CD8-positive, alpha-beta memory T cell (primary cell): ENCODE measurements around the gene RNF213. TPM values are rescaled to one million over a fixed set of nuclear protein-coding genes. Genes with fewer than 3 reads are reported as not detected.
A peak's percentile ranks its signal among the peaks of the same experiment; 100 is the strongest.

Experiments
- CTCF ChIA-PET: fragments of 350-600 bp; sonication (Branson Sonifier 250); formaldehyde crosslinking; loops from one replicate; lab custom pipeline; 2021; ENCODE audit warnings: antibody characterized with exemption; lab: Charles Lee
- POLR2A ChIA-PET: fragments of 350-600 bp; sonication (Branson Sonifier 250); formaldehyde crosslinking; loops from one replicate; lab custom pipeline; 2021; ENCODE audit warnings: antibody characterized with exemption; lab: Charles Lee
- DNase-seq, 5 donors: peaks; one replicate each; pipeline versions ENCODE4 v3.0.0 to v3.0.0-alpha.2; 2020 to 2022; ENCODE audit warnings: mixed read lengths in 1 of 5
- H3K27ac ChIP-seq: one replicate; pipeline ENCODE4 v1.7.0; 2013; ENCODE audit warnings: low read depth, mild to moderate bottlenecking, low read length, moderate library complexity
- H3K27me3 ChIP-seq: 2 replicates; pipeline ENCODE4 v1.7.0; 2013; ENCODE audit warnings: low read length, mild to moderate bottlenecking; ENCODE audit not compliant: insufficient read depth, poor library complexity, severe bottlenecking
- H3K36me3 ChIP-seq: 2 replicates; pipeline ENCODE4 v1.7.0; 2013; ENCODE audit warnings: mild to moderate bottlenecking, low read length, moderate library complexity; ENCODE audit not compliant: insufficient read depth
- H3K4me1 ChIP-seq: 2 replicates; pipeline ENCODE4 v1.7.0; 2013; ENCODE audit warnings: mild to moderate bottlenecking, low read length, moderate library complexity; ENCODE audit not compliant: insufficient read depth
- H3K4me3 ChIP-seq: 2 replicates; pipeline ENCODE4 v1.7.0; 2013; ENCODE audit warnings: mild to moderate bottlenecking, low read length
- H3K9me3 ChIP-seq: 2 replicates; pipeline ENCODE4 v1.7.0; 2013; ENCODE audit warnings: mild to moderate bottlenecking, low read length
- H3K27ac Mint-ChIP-seq, 8 donors: one replicate each; pipeline ENCODE4 v1.8.0; 2020 to 2021; ENCODE audit warnings: mixed read lengths in 8 of 8, mild to moderate bottlenecking in 6 of 8, inconsistent platforms in 3 of 8, moderate library complexity in 3 of 8
- H3K27me3 Mint-ChIP-seq, 2 donors: one replicate each; pipeline ENCODE4 v1.8.0; 2020 to 2021; ENCODE audit warnings: mixed read lengths in 2 of 2, mild to moderate bottlenecking in 1 of 2, moderate library complexity in 1 of 2
- H3K36me3 Mint-ChIP-seq, 3 donors: one replicate each; pipeline ENCODE4 v1.8.0; 2020 to 2021; ENCODE audit warnings: mixed read lengths in 3 of 3, inconsistent platforms in 1 of 3, mild to moderate bottlenecking in 1 of 3
- H3K4me1 Mint-ChIP-seq, 3 donors: one replicate each; pipeline ENCODE4 v1.8.0; 2020 to 2021; ENCODE audit warnings: mixed read lengths in 3 of 3, inconsistent platforms in 1 of 3, mild to moderate bottlenecking in 1 of 3
- H3K4me3 Mint-ChIP-seq, 7 donors: one replicate each; pipeline ENCODE4 v1.8.0; 2020 to 2021; ENCODE audit warnings: mixed read lengths in 7 of 7, mild to moderate bottlenecking in 6 of 7, moderate library complexity in 4 of 7, inconsistent platforms in 2 of 7
- H3K9me3 Mint-ChIP-seq, 5 donors: one replicate each; pipeline ENCODE4 v1.8.0; 2020 to 2022; ENCODE audit warnings: mixed read lengths in 5 of 5, mild to moderate bottlenecking in 3 of 5, moderate library complexity in 2 of 5, inconsistent platforms in 1 of 5
- polyA plus RNA-seq: library from polyadenylated mRNA; unstranded; fragments of 300-500 nt; fragmentation: Illumina TruSeq; gene quantifications from one replicate; pipeline ENCODE4 v1.2.3, GENCODE V29; 2021
- total RNA-seq, 2 experiments: library from RNA; stranded (reverse); gene quantifications; one replicate each; pipeline ENCODE4 v1.2.3, GENCODE V29; 2021

Gene RNF213
- total and polyA plus RNA-seq, 3 experiments from 2014 or later, result 75.7 to 185 (median 184) TPM

- Histone ChIP-seq H3K27me3 (no peaks in the 10 kb centered on the region), H3K4me3 (no peak overlapping the region), H3K4me1 (no peaks in the 10 kb centered on the region), H3K27ac (no peak overlapping the region), H3K36me3 (peaks cover 96% of the 10 kb centered on the region), H3K9me3 (no peaks in the 10 kb centered on the region)
- Mint-ChIP-seq H3K4me1 (no peaks in the 10 kb centered on the region), H3K9me3 (no peaks in the 10 kb centered on the region), H3K4me3 (no peak overlapping the region), H3K36me3 (peaks cover 21 to 99% (median 42%) of the 10 kb centered on the region in 3 donors), H3K27ac (peak overlapping the region in 5 of 8 donors; percentile 35 to 77 (median 56)), H3K27me3 (peaks cover 0 to 1% of the 10 kb centered on the region in 2 donors)
- DNase-seq, result no peak
- POLR2A ChIA-PET, result interaction anchor here (0.6 kb wide), 1 partner anchor 119 kb away, joined by 7 read pairs; no protein-coding TSS in a partner anchor
- CTCF ChIA-PET, result interaction anchor here (1.0 kb wide), 1 partner anchor 17 kb away, joined by 3 read pairs; no protein-coding TSS in a partner anchor
These were observed 123.7 kb downstream of the RNF213 start for GRCh38 chr17:80384078-80384960.

- H3K27me3 ChIP-seq, result no peaks in the 10 kb centered on the region
- ChIA-PET POLR2A (interaction anchor here (0.6 kb wide), 1 partner anchor 120 kb away, joined by 7 read pairs; no protein-coding TSS in a partner anchor), CTCF (no interaction called here)
- no peak overlapping the region for H3K27ac ChIP-seq
- H3K4me1 ChIP-seq, result no peaks in the 10 kb centered on the region
- peaks cover 17 to 99% (median 43%) of the 10 kb centered on the region in 3 donors for H3K36me3 Mint-ChIP-seq
- no peak overlapping the region for H3K4me3 Mint-ChIP-seq
- no peaks in the 10 kb centered on the region for H3K9me3 ChIP-seq
- no peak for DNase-seq
- peaks cover 96% of the 10 kb centered on the region for H3K36me3 ChIP-seq
- peaks cover 0 to 1% of the 10 kb centered on the region in 2 donors for H3K27me3 Mint-ChIP-seq
- peak overlapping the region in 2 of 8 donors; percentile 46 to 56 for H3K27ac Mint-ChIP-seq
- no peak overlapping the region for H3K4me3 ChIP-seq
- H3K9me3 Mint-ChIP-seq, result no peaks in the 10 kb centered on the region
- peaks cover 0 to 1% (median 0%) of the 10 kb centered on the region in 3 donors for H3K4me1 Mint-ChIP-seq
These were observed 124.4 kb downstream of the RNF213 start for GRCh38 chr17:80385046-80385445.

GRCh38 chr17:80386341-80386740 is 125.7 kb downstream of the RNF213 start:
- H3K4me1 ChIP-seq, result no peaks in the 10 kb centered on the region
- no peak overlapping the region for H3K4me3 Mint-ChIP-seq
- H3K27me3 Mint-ChIP-seq, result no peaks in the 10 kb centered on the region
- no peaks in the 10 kb centered on the region for H3K9me3 Mint-ChIP-seq
- peak overlapping the region in 3 of 8 donors; percentile 48 to 84 (median 60) for H3K27ac Mint-ChIP-seq
- CTCF ChIA-PET, result no interaction called here
- no peaks in the 10 kb centered on the region for H3K9me3 ChIP-seq
- H3K36me3 ChIP-seq, result peaks cover 94% of the 10 kb centered on the region
- H3K27ac ChIP-seq, result no peak overlapping the region
- H3K4me3 ChIP-seq, result no peak overlapping the region
- no peak for DNase-seq
- H3K27me3 ChIP-seq, result no peaks in the 10 kb centered on the region
- peaks cover 0 to 1% (median 0%) of the 10 kb centered on the region in 3 donors for H3K4me1 Mint-ChIP-seq
- POLR2A ChIA-PET, result no interaction called here
- H3K36me3 Mint-ChIP-seq, result peaks cover 17 to 98% (median 43%) of the 10 kb centered on the region in 3 donors

GRCh38 chr17:80387071-80387470 is 126.4 kb downstream of the RNF213 start:
- peak overlapping the region in 2 of 8 donors; percentile 35 to 48 for H3K27ac Mint-ChIP-seq
- Histone ChIP-seq H3K4me1 (no peaks in the 10 kb centered on the region), H3K4me3 (no peak overlapping the region), H3K27me3 (no peaks in the 10 kb centered on the region), H3K36me3 (peaks cover 94% of the 10 kb centered on the region), H3K27ac (no peak overlapping the region), H3K9me3 (no peaks in the 10 kb centered on the region)
- H3K9me3 Mint-ChIP-seq, result no peaks in the 10 kb centered on the region
- H3K4me3 Mint-ChIP-seq, result peak overlapping the region in 1 of 7 donors; percentile 6
- peaks cover 0 to 3% (median 0%) of the 10 kb centered on the region in 3 donors for H3K4me1 Mint-ChIP-seq
- no peak for DNase-seq
- no peaks in the 10 kb centered on the region for H3K27me3 Mint-ChIP-seq
- ChIA-PET POLR2A (no interaction called here), CTCF (no interaction called here)
- peaks cover 17 to 97% (median 45%) of the 10 kb centered on the region in 3 donors for H3K36me3 Mint-ChIP-seq

- peaks cover 13 to 97% (median 40%) of the 10 kb centered on the region in 3 donors for H3K36me3 Mint-ChIP-seq
- POLR2A ChIA-PET, result no interaction called here
These were observed 127.5 kb downstream of the RNF213 start for GRCh38 chr17:80388175-80388574.

GRCh38 chr17:80388601-80389000 is 127.9 kb downstream of the RNF213 start:
- no peaks in the 10 kb centered on the region for H3K9me3 ChIP-seq
- peaks cover 8 to 97% (median 35%) of the 10 kb centered on the region in 3 donors for H3K36me3 Mint-ChIP-seq
- ChIA-PET POLR2A (no interaction called here), CTCF (no interaction called here)
- peaks cover 95% of the 10 kb centered on the region for H3K36me3 ChIP-seq
- no peaks in the 10 kb centered on the region for H3K27me3 ChIP-seq
- H3K4me3 Mint-ChIP-seq, result no peak overlapping the region
- no peaks in the 10 kb centered on the region for H3K27me3 Mint-ChIP-seq
- no peaks in the 10 kb centered on the region for H3K9me3 Mint-ChIP-seq
- DNase-seq, result no peak
- H3K27ac ChIP-seq, result no peak overlapping the region
- no peak overlapping the region for H3K4me3 ChIP-seq
- H3K27ac Mint-ChIP-seq, result peak overlapping the region in 1 of 8 donors; percentile 17
- peaks cover 0 to 5% (median 0%) of the 10 kb centered on the region in 3 donors for H3K4me1 Mint-ChIP-seq
- no peaks in the 10 kb centered on the region for H3K4me1 ChIP-seq

More at GRCh38 chr17:80388175-80388574, 127.5 kb downstream of the RNF213 start:
- Histone ChIP-seq H3K4me1 (no peaks in the 10 kb centered on the region), H3K4me3 (no peak overlapping the region), H3K36me3 (peaks cover 95% of the 10 kb centered on the region), H3K27me3 (no peaks in the 10 kb centered on the region), H3K9me3 (no peaks in the 10 kb centered on the region), H3K27ac (no peak overlapping the region)
- no peak overlapping the region for H3K4me3 Mint-ChIP-seq
- no peak overlapping the region for H3K27ac Mint-ChIP-seq
- no peaks in the 10 kb centered on the region for H3K9me3 Mint-ChIP-seq
- CTCF ChIA-PET, result no interaction called here
- H3K4me1 Mint-ChIP-seq, result peaks cover 0 to 5% (median 0%) of the 10 kb centered on the region in 3 donors
- no peaks in the 10 kb centered on the region for H3K27me3 Mint-ChIP-seq
- DNase-seq, result no peak

GRCh38 chr17:80389011-80389995 is 128.7 kb downstream of the RNF213 start:
- H3K36me3 ChIP-seq, result peaks cover 95% of the 10 kb centered on the region
- H3K4me1 ChIP-seq, result no peaks in the 10 kb centered on the region
- Mint-ChIP-seq H3K27ac (peak overlapping the region in 4 of 8 donors; percentile 17 to 47 (median 34)), H3K4me1 (peaks cover 0 to 5% (median 0%) of the 10 kb centered on the region in 3 donors), H3K36me3 (peaks cover 1 to 97% (median 31%) of the 10 kb centered on the region in 3 donors), H3K27me3 (no peaks in the 10 kb centered on the region), H3K4me3 (peak overlapping the region in 1 of 7 donors; percentile 63), H3K9me3 (no peaks in the 10 kb centered on the region)
- no peak overlapping the region for H3K27ac ChIP-seq
- CTCF ChIA-PET, result no interaction called here
- no peak for DNase-seq
- H3K9me3 ChIP-seq, result no peaks in the 10 kb centered on the region
- POLR2A ChIA-PET, result no interaction called here
- no peak overlapping the region for H3K4me3 ChIP-seq
- H3K27me3 ChIP-seq, result no peaks in the 10 kb centered on the region
